Measurements from ENCODE around the gene PCNX4.

The PCNX4 gene

DNA sequence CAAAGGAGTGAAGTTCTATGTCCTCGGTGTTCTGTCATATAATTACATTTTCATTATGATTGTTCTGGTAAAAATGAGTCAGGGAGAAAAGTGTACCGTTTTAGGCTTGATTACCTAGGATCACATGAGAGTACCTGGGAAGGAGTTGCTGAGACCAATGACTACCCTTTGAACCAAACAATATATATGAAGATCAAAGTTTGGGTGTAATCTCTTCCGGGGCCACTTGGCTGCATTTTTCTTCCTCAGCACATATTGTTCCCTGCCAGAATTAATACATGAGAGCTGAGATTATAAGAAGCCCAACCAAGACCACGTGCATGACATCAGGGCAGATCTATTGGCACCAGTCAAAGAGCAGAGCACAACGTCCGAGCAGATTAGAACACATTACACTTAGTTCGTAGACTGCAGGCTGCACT is 114.5 kb downstream of the PCNX4 start:
- no peak for DNase-seq (ENCODE audit: low read depth in 2 of 2)

DNA sequence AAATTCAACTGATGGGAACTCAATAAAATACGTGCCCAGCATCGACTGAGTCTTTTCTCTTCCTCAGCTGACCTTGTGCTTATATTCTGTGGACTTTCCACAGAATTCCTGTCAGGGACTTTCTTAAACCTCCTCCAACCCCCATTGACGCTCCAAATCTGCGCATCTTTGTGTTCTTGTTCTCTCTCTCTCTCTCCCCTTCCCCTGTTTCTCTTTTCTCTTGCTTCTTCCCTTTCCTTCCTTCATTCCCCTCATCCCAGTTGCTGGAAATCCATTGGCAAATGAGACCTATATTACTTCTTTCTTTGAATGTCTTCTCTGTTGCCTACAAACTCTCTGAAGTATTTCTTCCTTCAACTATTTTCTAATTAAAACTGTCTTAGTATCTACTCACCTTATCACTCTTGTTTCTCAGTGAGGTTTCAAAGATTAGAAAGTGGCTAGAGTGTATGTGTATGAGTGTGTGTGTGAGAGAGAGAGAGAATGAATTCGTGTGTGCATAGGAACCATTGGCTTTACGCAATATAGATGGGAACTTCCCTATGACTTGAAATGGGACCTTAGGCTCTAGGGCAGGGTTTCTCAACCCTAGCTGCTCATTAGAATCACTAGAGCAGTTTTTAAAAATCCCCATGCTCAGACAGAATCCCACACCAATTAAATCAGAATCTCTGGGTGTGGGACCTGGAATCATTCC is 115.3 kb downstream of the PCNX4 start:
- no peak for DNase-seq (ENCODE audit: low read depth in 2 of 2)

DNA sequence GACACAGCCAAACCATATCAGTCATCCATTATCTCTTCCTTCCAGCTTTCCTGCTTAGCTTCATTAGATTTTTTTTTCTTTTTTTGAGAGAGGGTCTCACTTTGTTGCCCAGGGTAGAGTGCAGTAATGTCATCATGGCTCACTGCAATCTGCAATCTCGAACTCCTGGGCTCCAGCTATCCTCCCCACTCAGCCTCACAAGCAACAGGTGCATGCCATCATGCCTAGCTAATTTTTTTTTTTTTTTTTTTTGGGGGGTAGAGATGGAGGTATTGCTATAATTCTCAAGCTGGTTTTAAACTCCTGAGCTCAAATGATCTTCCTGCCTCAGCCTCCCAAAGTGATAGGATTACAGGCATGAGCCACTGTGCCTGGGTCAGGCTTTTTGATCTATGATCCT is 119.0 kb downstream of the PCNX4 start:
- no peak for DNase-seq (ENCODE audit: low read depth in 2 of 2)

DNA sequence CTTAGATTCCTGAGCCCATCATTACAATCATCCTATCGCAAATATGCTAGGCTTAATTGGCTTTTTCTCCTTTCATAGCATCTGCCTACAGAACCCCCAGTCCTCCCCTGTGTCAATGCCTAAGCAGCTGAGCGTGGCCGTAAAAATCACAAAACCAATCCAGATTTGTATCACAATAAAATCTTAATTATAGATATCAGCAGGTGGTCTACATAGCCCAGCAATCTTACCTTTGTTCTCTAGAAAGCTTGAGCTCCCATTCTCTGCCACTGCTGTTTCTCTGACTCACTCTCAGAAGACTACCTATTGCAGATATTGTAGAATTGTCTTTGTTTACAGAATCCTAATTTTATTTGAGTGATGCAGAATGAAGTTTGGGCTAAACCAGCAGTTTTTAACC is 119.4 kb downstream of the PCNX4 start:
- no peak for DNase-seq (ENCODE audit: low read depth in 2 of 2)

DNA sequence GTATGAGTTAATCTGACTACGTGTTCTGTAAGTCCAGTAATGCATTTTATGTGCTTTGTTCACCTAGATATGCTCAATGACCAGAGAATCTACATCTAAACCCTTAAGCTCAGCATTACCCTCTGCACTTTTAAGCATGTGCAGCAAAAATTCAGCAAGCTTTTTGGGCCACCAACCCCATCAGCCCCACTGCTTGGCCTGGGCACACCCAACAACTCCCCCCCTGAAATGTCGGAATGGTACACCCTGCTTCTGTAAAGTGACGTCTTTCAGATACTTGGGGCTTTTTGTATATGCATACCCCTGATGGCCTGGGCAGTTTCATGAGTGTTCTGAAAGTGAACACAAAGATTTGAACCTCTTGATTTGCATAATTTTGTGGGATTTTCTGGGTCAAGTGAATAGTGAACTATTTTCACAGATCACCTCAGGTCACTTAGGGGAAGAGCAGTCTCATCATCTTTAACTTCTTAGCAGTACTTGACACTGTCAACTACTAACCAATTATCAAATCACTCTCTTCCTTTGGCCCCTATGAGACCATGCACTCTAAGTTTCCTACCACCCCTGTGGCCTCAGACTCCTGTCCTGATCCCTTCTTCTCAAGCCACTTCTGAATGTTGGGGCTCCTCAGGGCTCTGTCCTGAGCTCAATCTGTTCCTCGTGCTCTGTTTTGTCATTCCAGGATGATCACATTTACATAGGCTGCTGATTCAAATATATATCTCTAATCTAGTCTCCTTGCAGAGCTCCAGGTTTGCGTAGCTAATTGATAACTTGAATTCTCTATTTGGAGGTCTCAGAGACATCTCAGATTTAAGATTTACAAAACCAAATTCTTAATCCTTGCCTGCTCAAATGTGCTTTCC is 121.0 kb downstream of the PCNX4 start:
- no peak for DNase-seq (ENCODE audit: low read depth in 2 of 2)

DNA sequence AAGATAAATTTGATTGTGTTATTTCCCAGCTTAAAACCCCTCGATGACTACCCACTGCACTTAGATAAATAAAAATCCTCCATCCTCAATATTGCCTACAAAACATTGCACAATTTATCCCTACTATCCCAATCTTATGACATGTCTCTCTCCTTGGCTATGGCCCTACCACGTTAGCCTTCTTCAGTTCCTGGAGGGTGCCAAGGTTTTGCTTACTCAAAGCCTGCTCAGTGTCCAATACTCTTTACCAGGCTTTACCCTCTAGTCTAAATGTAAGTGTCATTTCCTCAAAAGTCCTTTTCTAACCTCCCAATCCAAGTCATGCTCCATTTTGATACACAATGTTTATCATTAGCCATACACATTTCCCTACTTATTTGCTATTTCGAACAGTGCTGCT is 122.3 kb downstream of the PCNX4 start:
- DNase-seq (ENCODE audit: low read depth in 2 of 2) = no peak

DNA sequence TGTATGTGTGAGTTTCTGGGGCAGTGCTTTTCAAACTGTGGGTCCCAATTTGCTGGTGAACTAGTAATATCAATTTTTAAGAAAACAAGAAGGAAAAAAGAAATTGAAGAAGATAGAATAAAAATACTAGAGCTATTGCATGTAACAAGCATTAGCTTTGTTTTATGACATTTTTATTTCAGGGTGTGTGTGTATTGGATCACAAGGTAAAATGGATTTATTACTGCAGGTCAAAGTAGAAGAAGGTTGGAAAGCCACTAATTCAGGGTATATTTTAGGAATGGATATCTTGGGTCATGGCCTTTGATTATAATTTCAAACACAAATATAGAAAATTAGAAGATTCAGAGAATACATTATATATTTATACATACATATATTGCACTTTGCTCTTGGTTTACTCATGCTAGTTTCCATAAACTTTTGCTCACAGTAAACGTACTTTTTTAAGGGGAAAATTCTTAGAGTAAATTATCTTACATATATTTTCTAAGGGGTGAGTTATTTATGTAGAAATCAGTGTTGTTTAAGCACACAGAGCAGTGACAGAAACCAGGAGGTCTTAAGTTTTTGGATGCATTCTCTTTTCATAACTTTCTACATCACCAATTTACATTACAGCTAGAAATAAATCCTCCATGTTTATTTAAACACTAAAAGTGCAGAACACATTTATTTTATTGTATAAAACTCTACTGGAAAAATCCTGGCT is 122.8 kb downstream of the PCNX4 start:
- no peak for DNase-seq (ENCODE audit: low read depth in 2 of 2)

DNA sequence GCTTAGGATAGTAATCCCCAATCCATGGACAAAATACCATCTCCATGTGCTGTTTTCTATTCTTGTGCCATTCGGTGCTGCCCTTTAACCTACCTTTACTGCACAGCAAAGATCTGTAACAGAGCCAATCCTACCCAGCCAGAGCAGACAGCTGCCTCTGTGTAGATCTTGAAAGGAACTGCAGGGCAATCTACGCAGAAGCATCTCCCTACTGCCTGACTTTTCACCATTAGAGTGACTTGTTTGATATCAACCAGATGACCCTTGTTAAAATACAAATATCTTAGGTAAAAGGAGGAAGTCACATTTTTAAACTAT is 123.4 kb downstream of the PCNX4 start:
- DNase-seq (ENCODE audit: low read depth in 2 of 2) = no peak

DNA sequence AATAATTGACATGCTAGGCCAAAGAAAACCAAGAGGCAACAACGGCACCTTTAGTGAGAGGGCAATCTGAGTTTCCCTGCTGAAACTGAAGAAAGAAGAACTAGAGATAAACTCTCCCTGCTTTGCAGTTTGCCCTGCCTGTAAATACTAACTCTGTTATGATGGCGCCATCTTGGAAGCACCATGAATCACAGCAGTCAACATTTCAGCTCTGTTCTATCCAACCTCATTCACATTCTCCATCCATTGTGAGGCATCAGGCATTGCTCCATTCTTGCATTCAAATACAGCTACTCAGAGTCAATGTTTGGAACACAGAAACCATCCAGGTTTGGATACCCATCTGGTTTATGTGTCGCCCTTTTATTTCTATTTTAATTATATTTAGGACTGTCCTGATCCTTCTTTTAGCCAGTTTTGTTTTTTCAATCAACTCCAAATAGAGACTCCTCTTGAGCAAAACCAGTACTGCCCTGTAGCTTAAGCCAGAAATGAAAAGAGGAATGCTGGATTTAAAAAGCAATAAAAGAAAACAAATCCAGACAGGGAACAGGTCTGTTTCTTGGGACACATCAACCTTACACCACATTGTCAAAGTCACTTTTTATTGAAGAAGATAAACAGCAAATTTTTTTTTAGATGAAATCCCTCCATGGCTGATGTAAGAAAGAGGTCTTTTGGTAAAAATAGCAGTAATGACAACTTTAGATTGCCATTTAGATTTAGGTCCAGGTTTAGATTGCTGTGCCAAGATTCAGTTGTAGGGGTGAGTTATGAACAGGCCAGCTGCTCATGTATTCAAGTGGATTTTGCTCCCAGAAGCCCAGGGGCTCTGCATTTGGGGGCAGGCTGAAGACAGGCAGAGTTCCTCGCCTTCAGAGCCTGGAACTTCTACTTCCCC is 124.0 kb downstream of the PCNX4 start:
- no peak for DNase-seq (ENCODE audit: low read depth in 2 of 2)

DNA sequence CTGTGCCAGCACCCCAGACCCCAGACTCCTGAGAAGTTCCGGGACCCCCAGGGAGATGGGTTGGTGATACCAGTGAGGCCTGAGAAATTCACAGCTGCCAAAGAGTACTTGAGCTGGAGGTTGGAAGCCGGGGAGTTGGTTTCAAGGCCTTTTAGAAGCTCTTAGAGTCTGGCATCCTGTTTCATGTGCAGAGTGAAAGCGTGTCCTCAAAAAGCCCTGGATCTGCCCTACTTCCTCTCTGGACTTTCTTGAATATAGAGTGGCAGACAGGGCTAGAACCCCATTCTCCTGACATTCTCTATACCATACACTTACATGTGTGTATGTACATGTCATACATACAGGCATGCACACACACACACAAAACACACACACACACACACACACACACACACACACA is 126.0 kb downstream of the PCNX4 start:
- DNase-seq (ENCODE audit: low read depth in 2 of 2) = no peak
